ENCODE data around the gene DPYSL3.

DNA sequence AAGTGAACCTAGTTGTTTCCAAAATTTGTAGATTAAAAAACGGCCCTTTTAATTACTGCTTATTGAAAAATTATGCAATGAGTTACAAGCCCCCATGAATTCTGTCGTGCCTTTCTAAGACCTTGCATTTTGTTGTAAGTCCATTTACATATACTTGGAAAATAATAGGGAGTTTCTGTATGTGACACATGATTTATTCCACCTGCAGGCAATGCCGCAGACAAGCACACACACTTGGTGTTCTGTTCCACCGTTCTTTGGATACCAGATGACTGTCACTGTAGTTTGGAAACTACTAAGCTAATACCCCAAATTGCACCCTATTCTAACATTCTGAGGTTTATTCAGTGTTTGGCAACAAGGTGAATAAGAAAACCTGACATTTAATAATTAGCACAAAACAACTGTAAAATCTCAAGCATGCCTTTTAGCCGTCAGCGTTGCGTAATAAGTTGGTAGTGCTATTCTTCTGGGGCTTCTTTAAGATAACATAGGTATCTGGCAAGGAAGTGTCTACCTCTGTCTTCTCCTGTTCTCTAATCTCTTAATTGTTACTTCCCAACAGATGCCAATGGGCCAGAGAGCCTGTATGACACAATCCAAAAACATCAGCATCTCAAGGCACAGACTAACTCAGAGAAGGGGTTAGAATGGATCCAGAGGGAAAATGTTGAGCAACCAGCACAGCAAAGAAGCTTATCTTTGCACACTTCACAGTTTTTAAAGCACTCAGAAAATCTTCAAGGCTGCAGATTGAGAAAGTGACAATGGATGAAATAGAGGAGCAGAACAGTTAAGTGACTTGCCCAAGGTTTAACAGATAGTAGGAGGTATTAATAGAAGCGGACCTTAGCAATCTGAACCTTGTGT is 48.2 kb upstream of the DPYSL3 start:
- TF ChIP-seq, protein P1, sequence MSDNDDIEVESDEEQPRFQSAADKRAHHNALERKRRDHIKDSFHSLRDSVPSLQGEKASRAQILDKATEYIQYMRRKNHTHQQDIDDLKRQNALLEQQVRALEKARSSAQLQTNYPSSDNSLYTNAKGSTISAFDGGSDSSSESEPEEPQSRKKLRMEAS (IDR thresholded peaks at IDR 0.05), result no peak
- TF ChIP-seq CTCF (IDR thresholded peaks at IDR 0.05; ENCODE audit: low read depth, low read length, missing input control) (no peak), JUND (IDR thresholded peaks at IDR 0.05) (no peak), GABPA (IDR thresholded peaks at IDR 0.05 in 1 of 2, conservative IDR thresholded peaks at IDR 0.05 in 1 of 2) (no peak)

Data from liver (tissue), 3 donors.